NCI-H1436 treated with DMSO at 0.1 percent for 48 hours (cell line): ENCODE measurements around the gene MCL1.
"Not testable (repeated sequence)": the region's sequence is repeated elsewhere in the genome, so short reads cannot be mapped to it uniquely, and the experiment has no call there.

Experiments
- DNase-seq: peaks from one replicate; lab custom pipeline; 2025; lab: John Stamatoyannopoulos, UW

Gene MCL1

DNA sequence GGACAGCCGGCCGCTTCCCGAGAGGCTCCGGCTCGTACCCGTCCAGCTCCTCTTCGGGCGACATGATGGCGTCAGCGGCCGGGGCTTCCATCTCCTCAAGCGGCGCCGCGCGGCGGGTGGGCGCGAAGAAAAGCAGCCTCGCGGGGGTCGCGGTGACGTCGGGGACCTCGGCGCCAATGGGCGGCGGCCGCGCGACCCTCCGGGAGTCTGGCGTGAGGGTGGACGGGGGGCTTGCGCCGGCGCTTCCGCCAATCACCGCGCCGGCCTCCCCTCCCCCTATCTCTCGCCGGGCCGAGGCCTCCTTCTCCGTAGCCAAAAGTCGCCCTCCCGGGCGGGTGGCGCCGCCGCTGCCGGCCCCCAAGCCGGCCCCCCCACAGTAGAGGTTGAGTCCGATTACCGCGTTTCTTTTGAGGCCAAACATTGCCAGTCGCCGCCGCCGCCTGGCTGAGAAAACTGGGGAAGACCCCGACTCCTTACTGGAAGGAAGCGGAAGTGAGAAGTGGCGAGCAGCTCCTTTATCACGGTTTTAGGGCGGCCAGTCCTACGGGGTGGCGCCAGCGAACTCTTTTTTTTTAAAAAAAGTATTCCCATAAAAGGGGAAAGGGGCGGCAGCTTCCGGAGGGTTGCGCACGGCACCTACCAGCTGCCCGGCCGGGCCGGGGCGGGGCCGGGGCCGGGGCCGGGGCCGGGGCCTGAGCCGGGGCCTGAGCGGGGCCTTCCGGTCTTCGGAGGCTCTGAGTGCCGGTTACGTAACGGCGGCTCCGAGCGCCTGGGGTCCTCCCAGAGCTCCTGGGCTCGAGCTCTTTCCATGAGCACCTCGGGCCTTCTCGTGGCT is at the start of gene MCL1:
Gene MCL1, minus strand, starts transcription at position 501 of the 835 bp plus-strand sequence. Its CDS starts 80 bp downstream, at position 421.
- DNase-seq: peak; percentile 83

DNA sequence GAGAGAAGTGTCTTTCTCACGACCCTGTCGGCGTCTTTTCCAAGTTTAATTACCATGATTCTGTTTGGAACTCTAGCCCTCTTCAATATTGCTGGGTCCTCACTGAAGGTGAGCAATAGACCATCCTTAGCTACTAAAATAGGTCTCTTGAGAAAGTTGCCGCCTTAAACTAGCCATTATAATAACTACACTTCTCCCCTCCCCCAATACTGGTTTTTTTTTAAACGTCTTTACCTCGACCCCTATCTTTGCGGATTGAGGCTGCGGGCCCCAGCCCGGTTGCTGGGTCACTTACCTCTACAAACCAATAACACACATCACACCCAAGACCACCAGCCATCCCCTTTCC is 49.3 kb upstream of the MCL1 start:
- DNase-seq: no peak

- no peak for DNase-seq
These were observed 48.5 kb upstream of the MCL1 start for GRCh38 chr1:150627826-150628410.

- DNase-seq: no peak
These were observed 46.7 kb upstream of the MCL1 start for GRCh38 chr1:150626150-150626549.

DNA sequence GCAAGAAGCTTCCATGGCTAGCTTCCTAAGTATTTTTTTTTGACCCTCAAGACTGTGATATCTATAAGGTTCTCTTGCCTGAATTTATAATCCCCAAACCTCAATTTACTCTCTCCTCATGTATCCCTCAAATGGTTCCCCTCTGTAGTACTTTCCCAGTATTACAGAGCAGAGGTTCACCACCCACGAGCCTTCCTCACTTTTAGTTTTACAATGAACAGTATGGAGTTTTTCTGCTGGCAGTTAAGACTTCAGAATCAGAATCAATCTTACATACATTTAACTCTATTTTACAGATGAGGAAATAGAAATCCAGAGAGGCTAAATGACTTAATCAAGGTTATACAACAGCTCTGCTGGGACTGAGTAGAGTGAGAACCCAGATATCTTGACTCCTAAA is 45.1 kb upstream of the MCL1 start:
- DNase-seq: not testable (repeated sequence)

DNA sequence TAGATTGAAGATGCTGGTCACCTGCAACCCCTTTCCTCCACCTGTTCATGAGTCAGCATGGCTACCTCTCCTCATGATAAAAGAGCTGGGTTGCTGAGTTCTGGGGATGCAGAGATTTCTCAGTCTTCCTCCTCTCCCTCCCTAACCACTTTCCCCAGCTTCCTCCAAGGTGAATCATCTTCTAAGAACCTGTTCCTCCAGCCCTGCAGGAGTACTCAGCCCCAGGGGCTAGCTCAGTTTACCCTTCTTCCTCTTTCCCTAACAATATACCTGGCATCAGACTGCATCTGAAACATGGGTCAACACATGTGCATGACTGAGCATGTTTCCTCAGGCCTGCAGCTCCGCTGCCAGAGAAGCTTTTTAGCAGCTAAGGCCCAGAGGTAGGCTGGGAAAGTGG is 44.7 kb upstream of the MCL1 start:
- not testable (repeated sequence) for DNase-seq

GRCh38 chr1:150622303-150622975 is 43.0 kb upstream of the MCL1 start:
- no peak for DNase-seq

- no peak for DNase-seq
These were observed 42.3 kb upstream of the MCL1 start for GRCh38 chr1:150621497-150622302.

DNA sequence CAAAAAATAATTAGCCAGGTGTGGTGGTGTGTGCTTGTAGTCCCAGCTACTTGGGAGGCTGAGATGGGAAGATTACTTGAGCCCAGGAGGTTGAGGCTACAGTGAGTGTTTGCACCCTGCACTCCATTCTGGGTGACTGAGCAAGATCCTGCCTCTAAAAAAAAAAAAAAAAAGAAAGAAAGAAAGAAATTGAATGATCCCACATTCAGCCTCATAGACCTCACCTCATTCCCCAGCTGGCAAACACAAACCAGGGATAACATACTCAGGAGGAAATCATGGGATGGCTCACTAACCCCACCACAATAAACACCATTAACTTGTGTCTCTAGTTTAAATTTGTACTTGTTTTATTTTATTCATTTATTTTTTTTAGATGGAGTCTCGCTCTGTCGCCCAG is 41.5 kb upstream of the MCL1 start:
- no peak for DNase-seq

- DNase-seq: no peak
These were observed 40.4 kb upstream of the MCL1 start for GRCh38 chr1:150619576-150620509.

DNA sequence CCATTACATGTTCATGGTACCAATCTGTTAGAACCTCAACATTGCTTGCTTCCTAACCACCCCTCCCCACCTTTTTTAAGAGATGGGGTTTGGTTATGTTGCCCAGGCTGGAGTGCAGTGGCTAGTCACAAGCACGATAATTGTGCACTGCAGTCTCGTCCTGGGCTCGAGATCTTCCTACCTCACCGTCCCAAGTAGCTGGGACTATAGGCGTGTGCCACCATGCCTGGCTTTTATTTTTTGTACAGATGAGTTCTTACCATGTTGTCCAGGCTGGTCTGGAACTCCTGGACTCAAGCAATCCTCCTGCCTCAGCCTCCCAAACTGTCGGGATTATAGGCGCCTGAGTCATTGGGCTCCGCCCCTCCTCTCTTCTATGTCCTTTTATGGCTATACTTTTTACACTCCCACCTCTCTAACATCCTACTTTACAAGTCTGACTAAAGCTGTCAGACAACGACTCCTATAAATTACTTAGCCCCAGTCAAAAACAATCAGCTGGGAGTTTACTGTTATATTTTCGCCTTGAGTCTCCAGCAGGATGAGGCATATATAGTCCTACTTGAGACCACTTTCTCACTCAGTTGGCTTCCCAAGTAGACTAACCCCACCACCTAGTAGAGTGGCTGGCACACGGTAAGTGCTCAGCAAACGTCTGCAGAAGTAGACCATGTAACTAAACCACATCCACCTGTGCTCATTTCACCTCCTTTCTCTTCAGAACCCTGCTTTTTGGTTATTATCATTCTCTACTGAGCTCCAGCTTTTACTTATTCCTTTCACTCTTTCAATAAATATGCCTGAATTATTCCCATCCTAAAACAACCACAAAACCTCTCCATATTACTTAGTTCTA is 36.2 kb upstream of the MCL1 start:
- no peak for DNase-seq

GRCh38 chr1:150613061-150613920 is 33.9 kb upstream of the MCL1 start:
- DNase-seq: peak; percentile 63

DNA sequence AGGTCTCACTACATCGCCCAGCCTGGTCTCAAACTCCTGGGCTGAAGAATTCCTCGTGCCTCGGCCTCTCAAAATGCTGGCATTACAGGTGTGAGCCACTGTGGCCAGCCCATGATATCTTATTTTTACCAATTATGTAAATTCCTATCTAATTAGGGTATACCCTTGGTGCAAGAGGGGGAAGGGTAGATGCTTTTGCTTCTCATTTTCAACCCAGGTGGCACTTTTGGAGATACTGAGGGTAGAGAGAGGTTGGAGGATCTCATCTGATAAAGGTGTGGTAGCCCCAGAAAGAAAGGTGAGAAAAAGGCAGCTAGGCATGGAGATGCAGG is 32.6 kb upstream of the MCL1 start:
- no peak for DNase-seq

DNA sequence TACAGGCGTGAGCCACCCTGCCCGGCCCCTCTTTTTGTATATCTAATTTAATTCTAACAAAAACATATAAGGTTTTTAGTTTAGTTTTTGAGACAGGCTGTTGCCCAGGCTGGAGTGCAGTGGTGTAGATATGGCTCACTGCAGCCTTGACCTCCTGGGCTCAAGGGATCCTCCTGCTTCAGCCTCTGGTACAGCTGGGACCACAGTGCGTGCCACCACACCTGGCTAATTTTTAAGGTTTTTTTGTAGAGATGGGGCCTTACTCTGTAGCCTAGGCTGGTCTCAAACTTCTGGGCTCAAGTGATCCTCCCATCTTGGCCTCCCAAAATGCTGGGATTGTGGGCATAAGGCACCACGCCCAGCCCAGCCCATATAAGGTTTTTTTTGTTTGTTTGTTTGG is 31.2 kb upstream of the MCL1 start:
- DNase-seq: no peak

DNA sequence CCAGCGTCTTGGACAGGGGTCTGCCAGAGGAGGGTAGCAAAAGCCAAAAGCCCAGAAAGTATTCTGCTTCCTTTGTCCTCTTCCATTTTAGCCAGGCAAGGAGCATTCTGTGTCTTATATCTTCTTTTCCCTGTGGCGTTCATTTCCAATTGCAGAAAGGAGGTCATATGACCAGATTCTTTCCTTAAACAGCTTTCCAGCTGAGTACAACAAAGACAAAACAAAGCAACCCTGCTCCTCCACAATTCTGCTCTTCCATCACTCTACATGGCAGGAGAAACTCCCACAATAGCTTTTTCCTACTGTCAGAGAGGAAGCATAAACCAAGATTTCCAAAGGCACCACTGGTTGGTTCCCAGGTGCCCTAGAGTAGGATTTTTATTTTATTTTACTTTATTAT is 30.3 kb upstream of the MCL1 start:
- DNase-seq: no peak

- DNase-seq: no peak
These were observed 27.2 kb upstream of the MCL1 start for GRCh38 chr1:150606463-150607142.

DNA sequence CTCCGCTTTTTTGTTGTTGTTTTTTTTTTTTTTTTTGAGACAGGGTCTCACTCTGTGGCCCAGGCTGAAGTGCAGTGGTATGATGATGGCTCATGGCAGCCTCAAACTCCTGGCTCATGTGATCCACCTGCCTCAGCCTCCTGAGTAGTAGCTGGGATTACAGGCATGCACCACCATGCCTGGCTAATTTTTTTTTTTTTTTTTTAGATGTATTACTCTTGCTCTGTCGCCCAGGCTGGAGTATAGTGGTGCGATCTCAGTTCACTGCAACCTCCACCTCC is 26.0 kb upstream of the MCL1 start:
- not testable (repeated sequence) for DNase-seq

DNA sequence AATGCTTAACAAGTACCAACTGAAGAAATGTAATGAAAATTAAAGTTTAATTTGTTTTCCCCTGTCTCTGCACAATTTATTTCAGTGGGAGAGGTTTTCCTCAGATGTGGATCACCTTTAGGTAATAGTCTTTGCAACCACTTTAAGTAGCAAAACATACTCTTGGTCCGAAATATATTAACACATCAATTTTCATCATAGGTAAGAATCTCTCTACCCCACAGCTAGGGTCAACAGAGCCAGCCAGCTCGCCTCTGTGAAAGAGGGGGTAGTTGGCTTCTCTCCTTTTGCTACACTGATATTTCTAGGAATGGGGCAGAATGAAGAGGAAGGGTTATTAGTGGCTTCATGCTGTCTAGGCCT is 24.8 kb upstream of the MCL1 start:
- no peak for DNase-seq

- DNase-seq: no peak
These were observed 24.3 kb upstream of the MCL1 start for GRCh38 chr1:150603711-150604110.
